Trophoblast cell (in vitro differentiated cells and primary cell): ENCODE results near the gene LANCL2.

Experiments
- DNase-seq, 2 donors: peaks; one replicate each; pipeline ENCODE4 v3.0.0-alpha.2; 2016
- H2AFZ ChIP-seq: 2 replicates; pipeline ENCODE4 v1.6.1; 2013; ENCODE audit warnings: low read length, moderate library complexity, mild to moderate bottlenecking; ENCODE audit not compliant: insufficient read depth, poor library complexity
- H2AK5ac ChIP-seq: 2 replicates; pipeline ENCODE4 v1.6.1; 2013; ENCODE audit warnings: mild to moderate bottlenecking, low read length
- H2BK120ac ChIP-seq: 2 replicates; pipeline ENCODE4 v1.6.1; 2013; ENCODE audit warnings: low read length, mild to moderate bottlenecking, moderate library complexity; ENCODE audit not compliant: insufficient read depth, poor library complexity
- H2BK12ac ChIP-seq: 2 replicates; pipeline ENCODE4 v1.6.1; 2013; ENCODE audit warnings: mild to moderate bottlenecking, low read length, moderate library complexity
- H2BK5ac ChIP-seq: 2 replicates; pipeline ENCODE4 v1.6.1; 2013; ENCODE audit warnings: low read length, low read depth, moderate library complexity, mild to moderate bottlenecking; ENCODE audit not compliant: poor library complexity
- H3K14ac ChIP-seq: 2 replicates; pipeline ENCODE4 v1.6.1; 2013; ENCODE audit warnings: mild to moderate bottlenecking, low read length
- H3K18ac ChIP-seq: 2 replicates; pipeline ENCODE4 v1.6.1; 2013; ENCODE audit warnings: mild to moderate bottlenecking, low read length
- H3K23ac ChIP-seq: 2 replicates; pipeline ENCODE4 v1.6.1; 2013; ENCODE audit warnings: low read length
- H3K27ac ChIP-seq: 2 replicates; pipeline ENCODE4 v1.5.1; 2013; ENCODE audit warnings: low read depth, mild to moderate bottlenecking, inconsistent platforms, low read length, moderate library complexity
- H3K27me3 ChIP-seq: 2 replicates; pipeline ENCODE4 v1.6.1; 2013; ENCODE audit warnings: inconsistent platforms, mild to moderate bottlenecking, low read length, moderate library complexity; ENCODE audit not compliant: insufficient read depth
- H3K36me3 ChIP-seq, 2 experiments: 1 replicate in 1 of 2; 2 replicates in 1 of 2; pipeline ENCODE4 v1.6.1; 2013; ENCODE audit warnings: low read length in 2 of 2, mild to moderate bottlenecking in 2 of 2, moderate library complexity in 1 of 2; ENCODE audit not compliant: insufficient read depth in 2 of 2, control insufficient read depth in 1 of 2
- H3K4ac ChIP-seq: 2 replicates; pipeline ENCODE4 v1.6.1; 2013; ENCODE audit warnings: low read depth, mild to moderate bottlenecking, low read length, moderate library complexity
- H3K4me1 ChIP-seq, 2 experiments: 1 replicate in 1 of 2; 2 replicates in 1 of 2; pipeline ENCODE4 v1.6.1; 2013; ENCODE audit warnings: low read length in 2 of 2, mild to moderate bottlenecking in 2 of 2, moderate library complexity in 1 of 2; ENCODE audit not compliant: insufficient read depth in 2 of 2, control insufficient read depth in 1 of 2
- H3K4me2 ChIP-seq: 2 replicates; pipeline ENCODE4 v1.6.1; 2013; ENCODE audit warnings: inconsistent platforms, mild to moderate bottlenecking, low read length, moderate library complexity
- H3K4me3 ChIP-seq: 2 replicates; pipeline ENCODE4 v1.5.1; 2013; ENCODE audit warnings: mild to moderate bottlenecking, low read depth, low read length, inconsistent platforms
- H3K79me1 ChIP-seq: one replicate; pipeline ENCODE4 v1.6.1; 2013; ENCODE audit warnings: low read length
- H3K79me2 ChIP-seq: 2 replicates; pipeline ENCODE4 v1.6.1; 2013; ENCODE audit warnings: low read length, mild to moderate bottlenecking; ENCODE audit not compliant: control insufficient read depth, insufficient read depth, poor library complexity
- H3K9ac ChIP-seq: 2 replicates; pipeline ENCODE4 v1.6.1; 2013; ENCODE audit warnings: mild to moderate bottlenecking, low read length
- H3K9me3 ChIP-seq: 2 replicates; pipeline ENCODE4 v1.6.1; 2013; ENCODE audit warnings: low read depth, mild to moderate bottlenecking, control low read depth, inconsistent platforms, low read length; ENCODE audit not compliant: insufficient read depth
- H4K12ac ChIP-seq: 2 replicates; pipeline ENCODE4 v1.6.1; 2013; ENCODE audit warnings: low read depth, mild to moderate bottlenecking, low read length, moderate library complexity
- H4K8ac ChIP-seq: 2 replicates; pipeline ENCODE4 v1.6.1; 2013; ENCODE audit warnings: low read depth, mild to moderate bottlenecking, low read length, moderate library complexity
- H4K91ac ChIP-seq: one replicate; pipeline ENCODE4 v1.6.1; 2013; ENCODE audit warnings: low read depth, mild to moderate bottlenecking, low read length, moderate library complexity
- WGBS: extraction: QIAGEN DNeasy Blood & Tissue Kit; methylation state at CpG from one replicate; pipeline ENCODE4 v1.1.7; 2013; ENCODE audit warnings: missing lambda C conversion rate; ENCODE audit not compliant: insufficient read length, insufficient coverage; ENCODE audit errors: extremely low coverage; 5-methylcytosine and 5-hydroxymethylcytosine counted together

LANCL2 gene

GRCh38 chr7:55362927-55363326 is 2.2 kb upstream of the LANCL2 start:
- Histone ChIP-seq H3K36me3 (no peaks in the 10 kb centered on the region), H3K4me1 (peaks cover 0 to 7% of the 10 kb centered on the region in 2 experiments), H3K23ac (no peak overlapping the region), H2BK12ac (no peak overlapping the region), H3K27me3 (no peaks in the 10 kb centered on the region), H2AFZ (no peak overlapping the region), H2BK5ac (no peak overlapping the region), H3K18ac (no peak overlapping the region), H3K79me1 (peaks cover 10% of the 10 kb centered on the region), H3K79me2 (peaks cover 10% of the 10 kb centered on the region), H4K91ac (no peak overlapping the region), H3K4me2 (no peak overlapping the region), H4K8ac (no peak overlapping the region), H2BK120ac (no peak overlapping the region), H3K4ac (no peak overlapping the region), H3K14ac (no peak overlapping the region), H3K9me3 (no peaks in the 10 kb centered on the region), H3K27ac (no peak overlapping the region), H3K9ac (no peak overlapping the region), H4K12ac (no peak overlapping the region), H3K4me3 (no peak overlapping the region), H2AK5ac (no peak overlapping the region)
- WGBS = no CpG with 5 or more reads among the region's 20 CpGs
- no peak for DNase-seq

- Histone ChIP-seq H3K18ac (no peak overlapping the region), H2BK120ac (no peak overlapping the region), H3K9ac (no peak overlapping the region), H3K4me1 (peaks cover 0 to 7% of the 10 kb centered on the region in 2 experiments), H2BK12ac (no peak overlapping the region), H2AK5ac (no peak overlapping the region), H3K9me3 (no peaks in the 10 kb centered on the region), H3K27me3 (no peaks in the 10 kb centered on the region), H3K27ac (no peak overlapping the region), H3K79me1 (peaks cover 10% of the 10 kb centered on the region), H3K36me3 (no peaks in the 10 kb centered on the region), H4K12ac (no peak overlapping the region), H3K14ac (no peak overlapping the region), H4K91ac (no peak overlapping the region), H2BK5ac (no peak overlapping the region), H4K8ac (no peak overlapping the region), H3K4me2 (no peak overlapping the region), H3K4me3 (no peak overlapping the region), H3K23ac (no peak overlapping the region), H3K4ac (no peak overlapping the region), H3K79me2 (peaks cover 10% of the 10 kb centered on the region), H2AFZ (no peak overlapping the region)
- DNase-seq = no peak
- WGBS = no CpG with 5 or more reads among the region's 25 CpGs
Observed at GRCh38 chr7:55363386-55364170, 1.6 kb upstream of the LANCL2 start.

- peak overlapping the region; percentile 97 for H4K8ac ChIP-seq
- peak overlapping the region; percentile 91 for H3K27ac ChIP-seq
- WGBS = no CpG with 5 or more reads among the region's 101 CpGs
- H3K4ac ChIP-seq = peak overlapping the region; percentile 66
- peak overlapping the region; percentile 87 for H3K4me3 ChIP-seq
- H3K4me2 ChIP-seq = peak overlapping the region; percentile 62
- H3K36me3 ChIP-seq = no peaks in the 10 kb centered on the region
- H2BK120ac ChIP-seq = peak overlapping the region; percentile 88
- H3K9ac ChIP-seq = peak overlapping the region; percentile 89
- H2AK5ac ChIP-seq = peak overlapping the region; percentile 36
- H2AFZ ChIP-seq = peak overlapping the region; percentile 90
- H2BK5ac ChIP-seq = peak overlapping the region; percentile 97
- no peak overlapping the region for H2BK12ac ChIP-seq
- H4K91ac ChIP-seq = peak overlapping the region; percentile 89
- H3K18ac ChIP-seq = peak overlapping the region; percentile 68
- H4K12ac ChIP-seq = peak overlapping the region; percentile 99
- peak overlapping the region; percentile 85 for H3K14ac ChIP-seq
- no peaks in the 10 kb centered on the region for H3K9me3 ChIP-seq
- no peaks in the 10 kb centered on the region for H3K27me3 ChIP-seq
- H3K4me1 ChIP-seq = peaks cover 0 to 7% of the 10 kb centered on the region in 2 experiments
- DNase-seq = peak; percentile 92 to 96
- peaks cover 10% of the 10 kb centered on the region for H3K79me1 ChIP-seq
- H3K23ac ChIP-seq = no peak overlapping the region
- H3K79me2 ChIP-seq = peaks cover 10% of the 10 kb centered on the region
Observed at GRCh38 chr7:55365675-55366460, 731 bp downstream of the LANCL2 start.

- peak overlapping the region; percentile 62 for H3K27ac ChIP-seq
- H4K8ac ChIP-seq = peak overlapping the region; percentile 97
- peak overlapping the region; percentile 68 for H3K18ac ChIP-seq
- H3K79me1 ChIP-seq = peaks cover 10% of the 10 kb centered on the region
- no peak overlapping the region for H3K23ac ChIP-seq
- H3K9me3 ChIP-seq = no peaks in the 10 kb centered on the region
- peaks cover 0 to 7% of the 10 kb centered on the region in 2 experiments for H3K4me1 ChIP-seq
- H3K14ac ChIP-seq = peak overlapping the region; percentile 78
- H3K9ac ChIP-seq = peak overlapping the region; percentile 67
- WGBS = no CpG with 5 or more reads among the region's 32 CpGs
- peak overlapping the region; percentile 99 for H4K12ac ChIP-seq
- no peak overlapping the region for H2BK12ac ChIP-seq
- H3K4ac ChIP-seq = peak overlapping the region; percentile 66
- H3K36me3 ChIP-seq = no peaks in the 10 kb centered on the region
- peak overlapping the region; percentile 62 for H3K4me2 ChIP-seq
- peak overlapping the region; percentile 90 for H2AFZ ChIP-seq
- no peak overlapping the region for H2BK120ac ChIP-seq
- H3K27me3 ChIP-seq = no peaks in the 10 kb centered on the region
- no peak for DNase-seq
- H2AK5ac ChIP-seq = no peak overlapping the region
- H4K91ac ChIP-seq = peak overlapping the region; percentile 81
- peak overlapping the region; percentile 42 for H2BK5ac ChIP-seq
- peaks cover 10% of the 10 kb centered on the region for H3K79me2 ChIP-seq
- peak overlapping the region; percentile 87 for H3K4me3 ChIP-seq
Observed at GRCh38 chr7:55366461-55367070, 1.4 kb downstream of the LANCL2 start.
